ENCODE measurements around the gene IFFO2. TPM values are rescaled to one million over a fixed set of nuclear protein-coding genes. Genes with fewer than 3 reads are reported as not detected.

Gene IFFO2
- total RNA-seq, 1 experiment from 2014 or later: 15.6 TPM

- Histone ChIP-seq H3K9me2 (ENCODE audit: insufficient read depth) (no peaks in the 10 kb centered on the region), H3K36me3 (ENCODE audit: control insufficient read depth in 1 of 2, insufficient read depth in 2 of 2, low read length in 2 of 2) (peaks cover 6 to 21% of the 10 kb centered on the region in 2 experiments; a peak in 2 of 4 replicates), H3K4me2 (ENCODE audit: low read length) (no peak overlapping the region), H3K27ac (ENCODE audit: low read depth, low read length) (no peak overlapping the region), H3K9me3 (ENCODE audit: control insufficient read depth in 1 of 2, insufficient read depth in 1 of 2, low read depth in 1 of 2, low read length in 2 of 2) (no peaks in the 10 kb centered on the region), H3K4me1 (ENCODE audit: control insufficient read depth in 1 of 2, insufficient read depth in 2 of 2, low read length in 2 of 2) (peaks cover 0 to 8% of the 10 kb centered on the region in 2 experiments; a peak in 1 of 4 replicates), H2AFZ (ENCODE audit: low read depth, low read length, poor library complexity, severe bottlenecking) (no peak overlapping the region), H4K20me1 (ENCODE audit: insufficient read depth) (no peaks in the 10 kb centered on the region), H3K27me3 (ENCODE audit: insufficient read depth, low read length) (no peaks in the 10 kb centered on the region), H3K79me2 (ENCODE audit: insufficient read depth, low read length) (no peaks in the 10 kb centered on the region), H3K9ac (ENCODE audit: low read length) (no peak overlapping the region), H3K4me3 (replicated peaks in 1 of 2; ENCODE audit: low read depth in 1 of 2, low read length in 2 of 2) (no peak overlapping the region)
- no TSS peak for BruUV-seq (replicated peaks)
- ChIA-PET CTCF (interaction anchor here (1.9 kb wide), 1 partner anchor 18 kb away, joined by 4 read pairs; no protein-coding TSS in a partner anchor), RAD21 (ENCODE audit: low non-redundant PET in 1 of 2, low total read pairs in 2 of 2, uncharacterized antibody in 2 of 2, unreplicated experiment in 2 of 2) (no interaction called here), POLR2A (no interaction called here)
- no peak for DNase-seq (ENCODE audit: low read depth, low spot score)
- intact Hi-C loops (cut with micrococcal nuclease): loop anchor here (10.0 kb wide), 1 partner anchor 746 kb away; no protein-coding TSS in a partner anchor
- TF ChIP-seq SRF (IDR thresholded peaks at IDR 0.05; ENCODE audit: low read depth) (no peak), ELF1 (IDR thresholded peaks at IDR 0.05; ENCODE audit: borderline replicate concordance, low read depth) (no peak), ZFX (IDR thresholded peaks at IDR 0.05) (no peak), EZH2 (IDR thresholded peaks at IDR 0.05) (no peak), POLR2A (IDR thresholded peaks at IDR 0.05; ENCODE audit: borderline replicate concordance, extremely low read depth, insufficient read depth, insufficient read length) (no peak)
- no peak for ATAC-seq
These were observed 47.3 kb downstream of the IFFO2 start for GRCh38 chr1:18908911-18909771.

- ChIA-PET CTCF (interaction anchor here (2.0 to 2.1 kb wide), 2 partner anchors 64 to 205 kb away, joined by 6 to 13 read pairs; no protein-coding TSS in a partner anchor), RAD21 (ENCODE audit: low non-redundant PET in 1 of 2, low total read pairs in 2 of 2, uncharacterized antibody in 2 of 2, unreplicated experiment in 2 of 2) (no interaction called here), POLR2A (no interaction called here)
- H3K4me1 ChIP-seq (ENCODE audit: control insufficient read depth in 1 of 2, insufficient read depth in 2 of 2, low read length in 2 of 2): peaks cover 4 to 10% of the 10 kb centered on the region in 2 experiments
- H3K27ac ChIP-seq (ENCODE audit: low read depth, low read length): no peak overlapping the region
- no peaks in the 10 kb centered on the region for H3K9me3 ChIP-seq (ENCODE audit: control insufficient read depth in 1 of 2, insufficient read depth in 1 of 2, low read depth in 1 of 2, low read length in 2 of 2)
- peaks cover 6 to 21% of the 10 kb centered on the region in 2 experiments; a peak in 2 of 4 replicates for H3K36me3 ChIP-seq (ENCODE audit: control insufficient read depth in 1 of 2, insufficient read depth in 2 of 2, low read length in 2 of 2)
- no peaks in the 10 kb centered on the region for H3K79me2 ChIP-seq (ENCODE audit: insufficient read depth, low read length)
- H2AFZ ChIP-seq (ENCODE audit: low read depth, low read length, poor library complexity, severe bottlenecking): no peak overlapping the region
- TF ChIP-seq EGR1 (IDR thresholded peaks at IDR 0.05; ENCODE audit: low read depth) (no peak), ATF3 (IDR thresholded peaks at IDR 0.05) (no peak), SIN3A (IDR thresholded peaks at IDR 0.05; ENCODE audit: low read depth) (no peak), TCF7L2 (IDR thresholded peaks at IDR 0.05; ENCODE audit: borderline replicate concordance, extremely low read depth, insufficient read depth, insufficient read length) (no peak), SP1 (IDR thresholded peaks at IDR 0.05; ENCODE audit: low read depth) (no peak), MAX (IDR thresholded peaks at IDR 0.05) (no peak), CBX3 (IDR thresholded peaks at IDR 0.05; ENCODE audit: low read depth) (no peak), ZNF274 (IDR thresholded peaks at IDR 0.05; ENCODE audit: low read depth, low read length) (no peak), YY1 (IDR thresholded peaks at IDR 0.05; ENCODE audit: extremely low read depth, insufficient replicate concordance, low read depth, low read length) (no peak), EZH2 (IDR thresholded peaks at IDR 0.05) (no peak), ZFX (IDR thresholded peaks at IDR 0.05) (no peak), POLR2AphosphoS5 (IDR thresholded peaks at IDR 0.05; ENCODE audit: low read depth, low read length) (no peak), FOSL1 (IDR thresholded peaks at IDR 0.05; ENCODE audit: low read depth) (no peak)
- intact Hi-C loops (cut with micrococcal nuclease): loop anchor here (1.0 to 10.0 kb wide), 4 partner anchors 65 to 747 kb away; no protein-coding TSS in a partner anchor
- no peak overlapping the region for H3K9ac ChIP-seq (ENCODE audit: low read length)
- H3K9me2 ChIP-seq (ENCODE audit: insufficient read depth): no peaks in the 10 kb centered on the region
- no peak for ATAC-seq
- no peak overlapping the region for H3K4me3 ChIP-seq (replicated peaks in 1 of 2; ENCODE audit: low read depth in 1 of 2, low read length in 2 of 2)
- DNase-seq (ENCODE audit: low read depth, low spot score): no peak
- H3K4me2 ChIP-seq (ENCODE audit: low read length): no peak overlapping the region
- no peaks in the 10 kb centered on the region for H4K20me1 ChIP-seq (ENCODE audit: insufficient read depth)
- no peaks in the 10 kb centered on the region for H3K27me3 ChIP-seq (ENCODE audit: insufficient read depth, low read length)
- no TSS peak for BruUV-seq (replicated peaks)
These were observed 48.3 kb downstream of the IFFO2 start for GRCh38 chr1:18907917-18908845.
